Naive thymus-derived CD4-positive, alpha-beta T cell (primary cell): ENCODE data around the gene HEATR1. TPM values are rescaled to one million over a fixed set of nuclear protein-coding genes. Genes with fewer than 3 reads are reported as not detected.

Experiments
- ATAC-seq: fragments of 150-1000 bp; cut with Tn5 transposase; 2 replicates; pipeline ENCODE4 v1.10.0; 2021; ENCODE audit warnings: mild to moderate bottlenecking, moderate library complexity
- CTCF ChIA-PET: fragments of 350-600 bp; sonication (Branson Sonifier 250); formaldehyde crosslinking; loops from one replicate; lab custom pipeline; 2021; ENCODE audit warnings: antibody characterized with exemption; lab: Charles Lee
- POLR2A ChIA-PET: fragments of 350-600 bp; sonication (Branson Sonifier 250); formaldehyde crosslinking; loops from one replicate; lab custom pipeline; 2021; ENCODE audit warnings: antibody characterized with exemption, inconsistent platforms; lab: Charles Lee
- DNase-seq, 9 donors: peaks; one replicate each; pipeline versions ENCODE4 v3.0.0 to v3.0.0-alpha.2; 2020 to 2022; ENCODE audit warnings: mixed read lengths in 1 of 9
- H3K27ac ChIP-seq: one replicate; pipeline ENCODE4 v1.7.0; 2013; ENCODE audit warnings: mild to moderate bottlenecking, low read depth, low read length, moderate library complexity
- H3K27me3 ChIP-seq, 2 donors: one replicate each; pipeline ENCODE4 v1.7.0; 2013; ENCODE audit warnings: low read length in 2 of 2, mild to moderate bottlenecking in 2 of 2, moderate library complexity in 2 of 2; ENCODE audit not compliant: control insufficient read depth in 2 of 2, insufficient read depth in 2 of 2
- H3K36me3 ChIP-seq, 3 experiments: 1 replicate in 2 of 3; 2 replicates in 1 of 3; pipeline ENCODE4 v1.7.0; 2013; ENCODE audit warnings: low read length in 3 of 3, mild to moderate bottlenecking in 3 of 3, moderate library complexity in 1 of 3; ENCODE audit not compliant: insufficient read depth in 3 of 3, control insufficient read depth in 2 of 3
- H3K4me1 ChIP-seq, 2 donors: one replicate each; pipeline ENCODE4 v1.7.0; 2013; ENCODE audit warnings: low read length in 2 of 2, mild to moderate bottlenecking in 2 of 2, moderate library complexity in 1 of 2; ENCODE audit not compliant: control insufficient read depth in 2 of 2, insufficient read depth in 2 of 2
- H3K4me3 ChIP-seq: 2 replicates; pipeline ENCODE4 v1.7.0; 2013; ENCODE audit warnings: mild to moderate bottlenecking, low read length
- H3K9me3 ChIP-seq, 3 experiments: 1 replicate in 2 of 3; 2 replicates in 1 of 3; pipeline ENCODE4 v1.7.0; 2013; ENCODE audit warnings: low read length in 3 of 3; ENCODE audit not compliant: control insufficient read depth in 2 of 3
- H3K27ac Mint-ChIP-seq, 9 donors: one replicate each; pipeline ENCODE4 v1.8.0; 2020 to 2022; ENCODE audit warnings: mixed read lengths in 9 of 9, mild to moderate bottlenecking in 8 of 9, moderate library complexity in 5 of 9, inconsistent platforms in 2 of 9
- H3K27me3 Mint-ChIP-seq, 5 donors: one replicate each; pipeline ENCODE4 v1.8.0; 2021 to 2022; ENCODE audit warnings: mixed read lengths in 5 of 5, mild to moderate bottlenecking in 1 of 5
- H3K36me3 Mint-ChIP-seq, 5 donors: one replicate each; pipeline ENCODE4 v1.8.0; 2020 to 2022; ENCODE audit warnings: mixed read lengths in 5 of 5, mild to moderate bottlenecking in 3 of 5, inconsistent platforms in 1 of 5
- H3K4me1 Mint-ChIP-seq, 7 donors: one replicate each; pipeline ENCODE4 v1.8.0; 2020 to 2022; ENCODE audit warnings: mixed read lengths in 7 of 7, mild to moderate bottlenecking in 3 of 7, inconsistent platforms in 1 of 7
- H3K4me3 Mint-ChIP-seq, 10 donors: one replicate each; pipeline ENCODE4 v1.8.0; 2020 to 2022; ENCODE audit warnings: mild to moderate bottlenecking in 10 of 10, mixed read lengths in 10 of 10, moderate library complexity in 6 of 10, inconsistent platforms in 2 of 10
- H3K9me3 Mint-ChIP-seq, 11 donors: one replicate each; pipeline ENCODE4 v1.8.0; 2020 to 2022; ENCODE audit warnings: mixed read lengths in 11 of 11, mild to moderate bottlenecking in 4 of 11, inconsistent platforms in 1 of 11, moderate library complexity in 1 of 11
- intact Hi-C, 2 donors: fragments of 100-400 bp; cut with micrococcal nuclease; formaldehyde crosslinking; loops; one replicate each; pipeline ENCODE4 v1.15.1; 2023
- polyA plus RNA-seq, 2 donors: library from polyadenylated mRNA; unstranded; fragments of 300-500 nt; fragmentation: Illumina TruSeq; gene quantifications; one replicate each; pipeline ENCODE4 v1.2.3, GENCODE V29; 2021
- total RNA-seq, 6 experiments: library from RNA in 5 of 6; stranded (reverse) in 5 of 6; gene quantifications; 1 replicate in 5 of 6; 2 replicates in 1 of 6; pipeline ENCODE4 v1.2.3 and lab custom pipeline; 2021 to 2026

HEATR1 gene, protein sequence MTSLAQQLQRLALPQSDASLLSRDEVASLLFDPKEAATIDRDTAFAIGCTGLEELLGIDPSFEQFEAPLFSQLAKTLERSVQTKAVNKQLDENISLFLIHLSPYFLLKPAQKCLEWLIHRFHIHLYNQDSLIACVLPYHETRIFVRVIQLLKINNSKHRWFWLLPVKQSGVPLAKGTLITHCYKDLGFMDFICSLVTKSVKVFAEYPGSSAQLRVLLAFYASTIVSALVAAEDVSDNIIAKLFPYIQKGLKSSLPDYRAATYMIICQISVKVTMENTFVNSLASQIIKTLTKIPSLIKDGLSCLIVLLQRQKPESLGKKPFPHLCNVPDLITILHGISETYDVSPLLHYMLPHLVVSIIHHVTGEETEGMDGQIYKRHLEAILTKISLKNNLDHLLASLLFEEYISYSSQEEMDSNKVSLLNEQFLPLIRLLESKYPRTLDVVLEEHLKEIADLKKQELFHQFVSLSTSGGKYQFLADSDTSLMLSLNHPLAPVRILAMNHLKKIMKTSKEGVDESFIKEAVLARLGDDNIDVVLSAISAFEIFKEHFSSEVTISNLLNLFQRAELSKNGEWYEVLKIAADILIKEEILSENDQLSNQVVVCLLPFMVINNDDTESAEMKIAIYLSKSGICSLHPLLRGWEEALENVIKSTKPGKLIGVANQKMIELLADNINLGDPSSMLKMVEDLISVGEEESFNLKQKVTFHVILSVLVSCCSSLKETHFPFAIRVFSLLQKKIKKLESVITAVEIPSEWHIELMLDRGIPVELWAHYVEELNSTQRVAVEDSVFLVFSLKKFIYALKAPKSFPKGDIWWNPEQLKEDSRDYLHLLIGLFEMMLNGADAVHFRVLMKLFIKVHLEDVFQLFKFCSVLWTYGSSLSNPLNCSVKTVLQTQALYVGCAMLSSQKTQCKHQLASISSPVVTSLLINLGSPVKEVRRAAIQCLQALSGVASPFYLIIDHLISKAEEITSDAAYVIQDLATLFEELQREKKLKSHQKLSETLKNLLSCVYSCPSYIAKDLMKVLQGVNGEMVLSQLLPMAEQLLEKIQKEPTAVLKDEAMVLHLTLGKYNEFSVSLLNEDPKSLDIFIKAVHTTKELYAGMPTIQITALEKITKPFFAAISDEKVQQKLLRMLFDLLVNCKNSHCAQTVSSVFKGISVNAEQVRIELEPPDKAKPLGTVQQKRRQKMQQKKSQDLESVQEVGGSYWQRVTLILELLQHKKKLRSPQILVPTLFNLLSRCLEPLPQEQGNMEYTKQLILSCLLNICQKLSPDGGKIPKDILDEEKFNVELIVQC (N-terminal part only)
- 10 to 100 TPM; 29.3 to 58.7 (median 45.8) TPM for total RNA-seq
- polyA plus RNA-seq = 10 to 100 TPM; 14.2 to 14.6 TPM
- total RNA-seq (lab: John Stamatoyannopoulos, UW) = 86.6 reads per million, percentile 82 among the genes with 10 or more reads in this experiment

DNA sequence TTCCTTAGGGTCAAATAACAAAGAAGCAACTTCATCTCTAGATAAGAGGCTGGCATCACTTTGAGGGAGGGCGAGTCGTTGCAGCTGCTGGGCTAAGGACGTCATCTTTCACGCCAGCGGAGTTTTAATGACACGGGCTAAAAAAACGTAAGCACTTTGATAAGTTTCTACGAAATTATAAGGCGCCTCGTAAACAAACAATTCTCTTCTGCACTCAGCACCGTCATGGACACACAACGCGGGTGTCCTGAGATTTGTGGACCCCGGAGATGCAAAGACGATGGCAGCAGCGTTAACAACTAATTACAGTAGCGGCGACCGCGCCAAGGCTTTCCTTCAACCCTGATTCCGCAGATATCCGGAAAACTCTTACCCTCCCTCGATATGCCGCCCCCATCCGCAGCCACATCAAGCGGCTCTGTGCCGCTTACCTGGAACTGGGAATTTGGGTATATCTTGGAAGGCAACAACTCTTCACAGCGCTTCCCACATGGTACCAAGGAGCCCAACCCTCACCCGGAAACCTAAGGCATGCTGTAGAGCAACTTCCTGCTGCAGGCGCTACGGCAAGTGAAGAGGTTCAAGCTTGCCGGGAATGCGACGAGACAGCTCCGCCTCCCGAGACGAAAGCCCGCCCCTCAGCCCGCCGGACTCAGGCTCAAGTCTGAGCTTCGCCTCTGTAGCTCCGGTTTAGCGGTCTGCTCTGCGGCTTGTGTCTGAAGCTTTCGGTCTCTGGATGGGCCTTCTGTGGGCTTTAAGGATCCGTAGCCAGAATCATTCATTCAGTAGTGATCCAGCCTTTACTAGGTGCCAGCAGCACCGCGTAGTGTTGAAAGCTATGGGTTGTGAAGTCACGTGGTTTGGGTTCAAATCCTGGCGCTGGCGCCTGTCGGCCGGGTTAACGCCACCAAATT is at the start of gene HEATR1:
HEATR1 (minus strand) TSS at position 526 of the 914 bp plus-strand sequence; CDS start at position 105, 421 bp downstream.
- Histone ChIP-seq H3K4me1 (peaks cover 13 to 14% of the 10 kb centered on the region in 2 donors), H3K36me3 (peaks cover 0 to 25% (median 1%) of the 10 kb centered on the region in 3 experiments), H3K27ac (peak within 1 kb of the TSS; percentile 79), H3K9me3 (no peaks in the 10 kb centered on the region), H3K4me3 (peak within 1 kb of the TSS; percentile 88), H3K27me3 (peaks cover 0 to 4% of the 10 kb centered on the region in 2 donors)
- Mint-ChIP-seq H3K36me3 (peaks cover 0 to 9% (median 4%) of the 10 kb centered on the region in 5 donors), H3K4me1 (peaks cover 20 to 49% (median 32%) of the 10 kb centered on the region in 7 donors), H3K27me3 (peaks cover 4 to 14% (median 13%) of the 10 kb centered on the region in 5 donors), H3K4me3 (peak within 1 kb of the TSS; percentile 91 to 99 (median 98)), H3K9me3 (no peaks in the 10 kb centered on the region), H3K27ac (peak within 1 kb of the TSS; percentile 93 to 98 (median 97))
- POLR2A ChIA-PET = interaction anchor here (0.6 to 1.0 kb wide), 3 partner anchors 10 to 317 kb away, joined by 3 to 6 read pairs (median 3); partner anchors contain the start of gene MTR
- intact Hi-C loops = loop anchor here (1.0 to 10.0 kb wide), 12 partner anchors 80 to 1099 kb away; partner anchors contain the start of genes MTR (in 2 of the 2), ACTN2 (in 1 of the 2), B3GALNT2 (in 1 of the 2) and GPR137B (in 1 of the 2)
- ATAC-seq (peak; percentile 94), DNase-seq (peak; percentile 58 to 88 (median 84))
- CTCF ChIA-PET = interaction anchor here (0.6 kb wide), 1 partner anchor 187 kb away, joined by 4 read pairs; no protein-coding TSS in a partner anchor

DNA sequence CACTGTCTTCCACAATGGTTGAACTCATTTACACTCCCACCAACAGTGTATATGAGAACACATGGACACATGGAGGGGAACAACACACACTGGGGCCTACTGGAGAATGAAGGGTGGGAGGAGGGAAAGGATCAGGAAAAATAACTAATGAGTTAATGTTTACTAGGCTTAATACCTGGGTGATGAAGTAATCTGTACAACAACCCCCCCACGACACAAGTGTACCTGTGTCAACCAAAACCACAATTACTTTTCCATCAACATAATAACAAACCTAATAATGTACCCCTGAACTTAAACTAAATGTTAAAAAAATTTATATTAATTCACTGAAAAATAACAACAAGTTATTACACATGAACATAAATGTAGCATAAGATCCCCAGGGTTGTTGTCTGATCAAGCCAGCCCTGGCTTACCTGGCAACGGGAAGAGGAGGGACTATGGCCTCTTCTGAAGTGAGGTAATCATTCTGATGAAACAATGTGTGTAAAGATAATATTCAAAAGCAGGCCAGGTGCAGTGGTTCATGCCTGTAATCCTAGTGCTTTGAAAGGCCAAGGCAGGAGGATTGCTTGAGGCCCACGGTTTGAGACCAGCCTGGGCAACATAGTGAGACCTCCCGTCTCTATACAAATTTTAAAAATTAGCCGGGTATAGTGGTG is 40.8 kb upstream of the HEATR1 start:
- no peaks in the 10 kb centered on the region for H3K9me3 ChIP-seq
- peaks cover 0 to 3% (median 0%) of the 10 kb centered on the region in 11 donors for H3K9me3 Mint-ChIP-seq
- no peaks in the 10 kb centered on the region for H3K36me3 Mint-ChIP-seq
- H3K27ac ChIP-seq = no peak overlapping the region
- H3K4me1 ChIP-seq = no peaks in the 10 kb centered on the region
- no peak overlapping the region for H3K4me3 ChIP-seq
- intact Hi-C loops = no loop called here
- H3K4me3 Mint-ChIP-seq = no peak overlapping the region
- ChIA-PET POLR2A (no interaction called here), CTCF (no interaction called here)
- ATAC-seq (no peak), DNase-seq (no peak)
- no peaks in the 10 kb centered on the region for H3K4me1 Mint-ChIP-seq
- no peaks in the 10 kb centered on the region for H3K27me3 ChIP-seq
- H3K27me3 Mint-ChIP-seq = peaks cover 0 to 3% (median 0%) of the 10 kb centered on the region in 5 donors
- H3K27ac Mint-ChIP-seq = no peak overlapping the region
- H3K36me3 ChIP-seq = no peaks in the 10 kb centered on the region

- Mint-ChIP-seq H3K4me1 (no peaks in the 10 kb centered on the region), H3K4me3 (no peak overlapping the region), H3K36me3 (no peaks in the 10 kb centered on the region), H3K9me3 (peaks cover 0 to 3% (median 0%) of the 10 kb centered on the region in 11 donors), H3K27me3 (peaks cover 0 to 8% (median 7%) of the 10 kb centered on the region in 5 donors), H3K27ac (no peak overlapping the region)
- H3K27me3 ChIP-seq = no peaks in the 10 kb centered on the region
- ATAC-seq (no peak), DNase-seq (no peak)
- no peak overlapping the region for H3K4me3 ChIP-seq
- ChIA-PET POLR2A (no interaction called here), CTCF (no interaction called here)
- H3K9me3 ChIP-seq = no peaks in the 10 kb centered on the region
- no peaks in the 10 kb centered on the region for H3K4me1 ChIP-seq
- intact Hi-C loops = no loop called here
- no peak overlapping the region for H3K27ac ChIP-seq
- H3K36me3 ChIP-seq = no peaks in the 10 kb centered on the region
Measured at GRCh38 chr1:236642763-236643162, 38.4 kb upstream of the HEATR1 start.

GRCh38 chr1:236639686-236640085 is 35.4 kb upstream of the HEATR1 start:
- Mint-ChIP-seq H3K4me1 (no peaks in the 10 kb centered on the region), H3K4me3 (no peak overlapping the region), H3K36me3 (no peaks in the 10 kb centered on the region), H3K27ac (no peak overlapping the region), H3K27me3 (peaks cover 0 to 23% (median 20%) of the 10 kb centered on the region in 5 donors), H3K9me3 (peaks cover 0 to 3% (median 0%) of the 10 kb centered on the region in 11 donors)
- intact Hi-C loops = no loop called here
- POLR2A ChIA-PET = no interaction called here
- Histone ChIP-seq H3K4me3 (no peak overlapping the region), H3K9me3 (no peaks in the 10 kb centered on the region), H3K4me1 (no peaks in the 10 kb centered on the region), H3K27me3 (no peaks in the 10 kb centered on the region), H3K27ac (no peak overlapping the region), H3K36me3 (no peaks in the 10 kb centered on the region)
- CTCF ChIA-PET = no interaction called here
- no peak for DNase-seq
- no peak for ATAC-seq

- Histone ChIP-seq H3K4me3 (no peak overlapping the region), H3K36me3 (no peaks in the 10 kb centered on the region), H3K4me1 (no peaks in the 10 kb centered on the region), H3K27ac (no peak overlapping the region), H3K27me3 (no peaks in the 10 kb centered on the region), H3K9me3 (no peaks in the 10 kb centered on the region)
- H3K36me3 Mint-ChIP-seq = no peaks in the 10 kb centered on the region
- no peak overlapping the region for H3K27ac Mint-ChIP-seq
- ChIA-PET CTCF (no interaction called here), POLR2A (no interaction called here)
- no peak overlapping the region for H3K4me3 Mint-ChIP-seq
- ATAC-seq = no peak
- H3K27me3 Mint-ChIP-seq = peaks cover 0 to 28% (median 25%) of the 10 kb centered on the region in 5 donors
- intact Hi-C loops = no loop called here
- DNase-seq = no peak
- peaks cover 0 to 3% (median 0%) of the 10 kb centered on the region in 11 donors for H3K9me3 Mint-ChIP-seq
- H3K4me1 Mint-ChIP-seq = no peaks in the 10 kb centered on the region
Measured at GRCh38 chr1:236638945-236639344, 34.6 kb upstream of the HEATR1 start.
